GM12878 (cell line): Measurements from ENCODE around the gene MRPS9. TPM values are rescaled to one million over a fixed set of nuclear protein-coding genes. Genes with fewer than 3 reads are reported as not detected.

ENCODE experiments used
- ATAC-seq: fragments of 200-7000 bp; cut with Tn5 transposase; 3 replicates; pipeline ENCODE4 v1.9.1; 2020; ENCODE audit warnings: mild to moderate bottlenecking, moderate library complexity
- BruUV-seq: library from RNA; stranded (reverse); fragments of 400-500 nt; replicated peaks from 2 replicates; lab custom pipeline; 2021; lab: Mats Ljungman, UMichigan
- CTCF ChIA-PET: fragments of 300-600 bp; sonication (Branson Sonifier 250); formaldehyde crosslinking; extraction: SDS; loops from one replicate; lab custom pipeline; 2021; ENCODE audit warnings: inconsistent platforms; lab: Yijun Ruan, JAX
- POLR2A ChIA-PET: fragments of 350-600 bp; formaldehyde crosslinking; extraction: SDS; loops from one replicate; lab custom pipeline; 2021; ENCODE audit warnings: inconsistent platforms; lab: Charles Lee
- RAD21 ChIA-PET: fragments of 300-600 bp; sonication (Branson Sonifier 250); formaldehyde crosslinking; loops from one replicate; lab custom pipeline; 2023; ENCODE audit warnings: antibody characterized with exemption; ENCODE audit not compliant: unreplicated experiment; lab: Charles Lee
- SMC1A ChIA-PET: fragments of 300-600 bp; sonication (Branson Sonifier 250); formaldehyde crosslinking; loops from one replicate; lab custom pipeline; 2023; ENCODE audit not compliant: unreplicated experiment, uncharacterized antibody; lab: Charles Lee
- DNase-seq: peaks from one replicate; pipeline ENCODE4 v3.0.0-alpha.2; 2011; ENCODE audit warnings: low read depth, low spot score
- FAIRE-seq: peaks from 3 replicates; lab custom pipeline; 2011; peaks lifted over from hg19 to GRCh38; lab: Jason Lieb, UNC
- H2AFZ ChIP-seq: 2 replicates; pipeline ENCODE4 v1.6.0; 2011; ENCODE audit warnings: low read depth, low read length, control low read depth; ENCODE audit not compliant: control insufficient read depth
- H3K27ac ChIP-seq: 2 replicates; pipeline ENCODE4 v1.5.1; 2011; ENCODE audit warnings: control low read depth; ENCODE audit not compliant: control insufficient read depth, insufficient read depth
- H3K27me3 ChIP-seq, 2 experiments: replicated peaks in 1 of 2; 2 replicates each; pipeline versions ENCODE4 v1.6.0 to v1.6.1; 2011; ENCODE audit warnings: low read length in 1 of 2; ENCODE audit not compliant: control insufficient read depth in 2 of 2, insufficient read depth in 2 of 2
- H3K36me3 ChIP-seq, 2 experiments: 2 replicates each; pipeline ENCODE4 v1.5.1; 2011; ENCODE audit warnings: low read length in 1 of 2; ENCODE audit not compliant: control insufficient read depth in 2 of 2, insufficient read depth in 2 of 2
- H3K4me1 ChIP-seq: 2 replicates; pipeline ENCODE4 v1.6.1; 2011; ENCODE audit warnings: mild to moderate bottlenecking, low read length, moderate library complexity, mixed read lengths; ENCODE audit not compliant: control insufficient read depth, insufficient read depth
- H3K4me2 ChIP-seq: 2 replicates; pipeline ENCODE4 v1.6.0; 2011; ENCODE audit warnings: control low read depth; ENCODE audit not compliant: control insufficient read depth, insufficient read depth
- H3K4me3 ChIP-seq: fragments of 200-600 bp; sonication (generic); 2 replicates; pipeline ENCODE4 v1.5.1; 2016
- H3K79me2 ChIP-seq: 2 replicates; pipeline ENCODE4 v1.6.0; 2011; ENCODE audit warnings: low read length; ENCODE audit not compliant: control insufficient read depth, insufficient read depth
- H3K9ac ChIP-seq: 2 replicates; pipeline ENCODE4 v1.8.0; 2011; ENCODE audit warnings: low read length, control low read depth, mixed read lengths; ENCODE audit not compliant: control insufficient read depth, insufficient read depth
- H3K9me3 ChIP-seq: replicated peaks from 3 replicates; pipeline ENCODE4 v1.5.1; 2011; ENCODE audit warnings: mild to moderate bottlenecking, low read length; ENCODE audit not compliant: control insufficient read depth, insufficient read depth
- H4K20me1 ChIP-seq: 2 replicates; pipeline ENCODE4 v1.6.0; 2011; ENCODE audit not compliant: control insufficient read depth, insufficient read depth
- ESRRA ChIP-seq: IDR thresholded peaks from 2 replicates; pipeline ENCODE4 v1.6.1; 2012; ENCODE audit warnings: mild to moderate bottlenecking, low read length, improper control_type of control experiment
- EZH2 ChIP-seq: IDR thresholded peaks from 2 replicates; pipeline ENCODE4 v1.6.1; 2012; ENCODE audit warnings: low read depth, mild to moderate bottlenecking, control low read depth, inconsistent platforms, low read length, borderline replicate concordance; ENCODE audit not compliant: control insufficient read depth
- PML ChIP-seq: IDR thresholded peaks from 2 replicates; pipeline ENCODE4 v1.6.1; 2012; ENCODE audit warnings: low read length, inconsistent platforms
- POLR2AphosphoS2 ChIP-seq: IDR thresholded peaks from 2 replicates; pipeline ENCODE4 v1.6.1; 2011; ENCODE audit warnings: low read depth, mild to moderate bottlenecking, low read length, improper control_type of control experiment, moderate library complexity
- RCOR1 ChIP-seq: conservative IDR thresholded peaks from 2 replicates; pipeline ENCODE4 v1.6.1; 2012; ENCODE audit warnings: low read depth, low read length, improper control_type of control experiment
- SRF ChIP-seq, 2 experiments: IDR thresholded peaks; 2 replicates each; pipeline ENCODE4 v1.6.1; 2011; ENCODE audit warnings: low read depth in 2 of 2, low read length in 2 of 2, mild to moderate bottlenecking in 1 of 2, moderate library complexity in 1 of 2
- ZNF384 ChIP-seq: IDR thresholded peaks from 2 replicates; pipeline ENCODE4 v1.6.1; 2012; ENCODE audit warnings: low read depth, mild to moderate bottlenecking, low read length, improper control_type of control experiment, borderline replicate concordance
- WGBS: methylation state at CpG from one replicate; pipeline ENCODE4 v1.1.6; 2016; ENCODE audit warnings: low lambda C conversion rate; ENCODE audit not compliant: insufficient replicate concordance, insufficient coverage; ENCODE audit errors: missing lambda C conversion rate; 5-methylcytosine and 5-hydroxymethylcytosine counted together
- in situ Hi-C: fragments of 300-500 bp; cut with MboI; formaldehyde crosslinking; loops from 9 replicates; pipeline ENCODE4 v1.14.3; 2018; ENCODE audit warnings: mixed read lengths
- intact Hi-C: fragments of 100-400 bp; cut with micrococcal nuclease; formaldehyde crosslinking; loops from one replicate; pipeline ENCODE4 v1.14.2; 2022; ENCODE audit not compliant: unreplicated experiment
- polyA plus RNA-seq, 11 experiments: library from polyadenylated mRNA; depleted of rRNA in 4 of 11; unstranded in 6 of 11; stranded (reverse) in 5 of 11; fragments of >200 nt; fragmentation: Nextera tagmentation in 4 of 11; fragmentation: Illumina TruSeq in 1 of 11; extraction: Ambion mirVana in 4 of 11; extraction: Trizol in 1 of 11; gene quantifications; 1 replicate in 1 of 11; 2 replicates in 10 of 11; pipeline versions ENCODE4 v1.2.1 to v1.2.3, GENCODE V29; 2011 to 2016; ENCODE audit warnings: inconsistent platforms in 2 of 11, missing spikeins in 2 of 11, low read depth in 1 of 11
- total RNA-seq, 4 experiments: library from RNA; depleted of rRNA in 3 of 4; stranded (reverse); fragments of >200 nt in 3 of 4; fragmentation: Illumina TruSeq in 1 of 4; extraction: Trizol in 1 of 4; gene quantifications; 2 replicates each; pipeline versions ENCODE4 v1.2.1 to v1.2.3, GENCODE V29; 2013 to 2021
- TF ChIP-seq, protein P1 (sequence below): fragments of 450-650 bp; IDR thresholded peaks from 2 replicates; pipeline ENCODE4 v1.6.1; 2017; ENCODE audit warnings: mild to moderate bottlenecking
- TF ChIP-seq, protein P2 (sequence below): IDR thresholded peaks from 2 replicates; pipeline ENCODE4 v1.6.1; 2011; ENCODE audit warnings: borderline replicate concordance, low read depth, mild to moderate bottlenecking, moderate library complexity, low read length; ENCODE audit not compliant: insufficient read depth, poor library complexity, severe bottlenecking
- TF ChIP-seq, protein P3 (sequence below): IDR thresholded peaks from 2 replicates; pipeline ENCODE4 v1.6.1; 2012; ENCODE audit warnings: mild to moderate bottlenecking, low read depth, low read length
- TF ChIP-seq, protein P4 (sequence below): fragments of 450-650 bp; IDR thresholded peaks from 2 replicates; pipeline ENCODE4 v1.6.1; 2016; ENCODE audit warnings: mild to moderate bottlenecking

MRPS9 gene
- total and polyA plus RNA-seq, 10 of the 15 experiments (the other 5 are each of a cell fraction or from before 2014, with no cell fraction given), result 39.1 to 111 (median 63.4) TPM

DNA sequence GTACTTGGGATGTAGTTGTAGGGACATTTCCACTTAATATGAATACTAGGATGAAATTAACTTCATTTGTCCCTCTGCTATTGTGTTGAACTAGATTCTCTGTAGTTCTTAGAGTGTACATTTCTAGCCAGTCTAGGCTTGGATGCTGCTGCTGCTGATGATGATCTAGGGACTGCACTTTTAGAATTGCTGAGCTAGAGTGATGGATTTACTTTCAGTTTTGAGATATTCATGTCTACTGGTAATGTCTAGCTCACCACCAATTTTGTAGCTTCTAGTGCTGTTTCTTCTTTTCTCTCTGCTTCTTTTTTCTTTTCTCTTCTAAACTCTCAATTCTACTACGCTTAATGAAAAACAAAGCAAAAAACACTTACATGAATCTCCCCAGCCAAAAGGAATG, 49.4 kb downstream of the MRPS9 start:
- 100% methylated on average over 1 of the region's 1 CpG for WGBS
- intact Hi-C loops, result no loop called here
- ChIA-PET RAD21 (no interaction called here), CTCF (no interaction called here), SMC1A (interaction anchor here (0.7 to 1.1 kb wide), 3 partner anchors 13 to 111 kb away, joined by 3 to 4 read pairs (median 3); no protein-coding TSS in a partner anchor), POLR2A (no interaction called here)
- H4K20me1 ChIP-seq, result no peaks in the 10 kb centered on the region
- H3K79me2 ChIP-seq, result no peaks in the 10 kb centered on the region
- FAIRE-seq, result peak; percentile 66
- H2AFZ ChIP-seq, result no peak overlapping the region
- H3K9me3 ChIP-seq, result no peaks in the 10 kb centered on the region
- H3K4me2 ChIP-seq, result no peak overlapping the region
- TF ChIP-seq, protein P1, sequence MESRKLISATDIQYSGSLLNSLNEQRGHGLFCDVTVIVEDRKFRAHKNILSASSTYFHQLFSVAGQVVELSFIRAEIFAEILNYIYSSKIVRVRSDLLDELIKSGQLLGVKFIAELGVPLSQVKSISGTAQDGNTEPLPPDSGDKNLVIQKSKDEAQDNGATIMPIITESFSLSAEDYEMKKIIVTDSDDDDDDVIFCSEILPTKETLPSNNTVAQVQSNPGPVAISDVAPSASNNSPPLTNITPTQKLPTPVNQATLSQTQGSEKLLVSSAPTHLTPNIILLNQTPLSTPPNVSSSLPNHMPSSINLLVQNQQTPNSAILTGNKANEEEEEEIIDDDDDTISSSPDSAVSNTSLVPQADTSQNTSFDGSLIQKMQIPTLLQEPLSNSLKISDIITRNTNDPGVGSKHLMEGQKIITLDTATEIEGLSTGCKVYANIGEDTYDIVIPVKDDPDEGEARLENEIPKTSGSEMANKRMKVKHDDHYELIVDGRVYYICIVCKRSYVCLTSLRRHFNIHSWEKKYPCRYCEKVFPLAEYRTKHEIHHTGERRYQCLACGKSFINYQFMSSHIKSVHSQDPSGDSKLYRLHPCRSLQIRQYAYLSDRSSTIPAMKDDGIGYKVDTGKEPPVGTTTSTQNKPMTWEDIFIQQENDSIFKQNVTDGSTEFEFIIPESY, result no peak
- TF ChIP-seq RCOR1 (no peak), POLR2AphosphoS2 (no peak), PML (no peak), EZH2 (no peak), SRF (IDR thresholded peaks at IDR 0.05; ENCODE audit: low read depth in 2 of 2, low read length in 2 of 2) (peak in 1 of 2 experiments; percentile 77; a peak in 1 of 4 replicates), ESRRA (no peak), ZNF384 (no peak)
- TF ChIP-seq, protein P2, sequence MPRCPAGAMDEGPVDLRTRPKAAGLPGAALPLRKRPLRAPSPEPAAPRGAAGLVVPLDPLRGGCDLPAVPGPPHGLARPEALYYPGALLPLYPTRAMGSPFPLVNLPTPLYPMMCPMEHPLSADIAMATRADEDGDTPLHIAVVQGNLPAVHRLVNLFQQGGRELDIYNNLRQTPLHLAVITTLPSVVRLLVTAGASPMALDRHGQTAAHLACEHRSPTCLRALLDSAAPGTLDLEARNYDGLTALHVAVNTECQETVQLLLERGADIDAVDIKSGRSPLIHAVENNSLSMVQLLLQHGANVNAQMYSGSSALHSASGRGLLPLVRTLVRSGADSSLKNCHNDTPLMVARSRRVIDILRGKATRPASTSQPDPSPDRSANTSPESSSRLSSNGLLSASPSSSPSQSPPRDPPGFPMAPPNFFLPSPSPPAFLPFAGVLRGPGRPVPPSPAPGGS, result no peak
- TF ChIP-seq, protein P3, sequence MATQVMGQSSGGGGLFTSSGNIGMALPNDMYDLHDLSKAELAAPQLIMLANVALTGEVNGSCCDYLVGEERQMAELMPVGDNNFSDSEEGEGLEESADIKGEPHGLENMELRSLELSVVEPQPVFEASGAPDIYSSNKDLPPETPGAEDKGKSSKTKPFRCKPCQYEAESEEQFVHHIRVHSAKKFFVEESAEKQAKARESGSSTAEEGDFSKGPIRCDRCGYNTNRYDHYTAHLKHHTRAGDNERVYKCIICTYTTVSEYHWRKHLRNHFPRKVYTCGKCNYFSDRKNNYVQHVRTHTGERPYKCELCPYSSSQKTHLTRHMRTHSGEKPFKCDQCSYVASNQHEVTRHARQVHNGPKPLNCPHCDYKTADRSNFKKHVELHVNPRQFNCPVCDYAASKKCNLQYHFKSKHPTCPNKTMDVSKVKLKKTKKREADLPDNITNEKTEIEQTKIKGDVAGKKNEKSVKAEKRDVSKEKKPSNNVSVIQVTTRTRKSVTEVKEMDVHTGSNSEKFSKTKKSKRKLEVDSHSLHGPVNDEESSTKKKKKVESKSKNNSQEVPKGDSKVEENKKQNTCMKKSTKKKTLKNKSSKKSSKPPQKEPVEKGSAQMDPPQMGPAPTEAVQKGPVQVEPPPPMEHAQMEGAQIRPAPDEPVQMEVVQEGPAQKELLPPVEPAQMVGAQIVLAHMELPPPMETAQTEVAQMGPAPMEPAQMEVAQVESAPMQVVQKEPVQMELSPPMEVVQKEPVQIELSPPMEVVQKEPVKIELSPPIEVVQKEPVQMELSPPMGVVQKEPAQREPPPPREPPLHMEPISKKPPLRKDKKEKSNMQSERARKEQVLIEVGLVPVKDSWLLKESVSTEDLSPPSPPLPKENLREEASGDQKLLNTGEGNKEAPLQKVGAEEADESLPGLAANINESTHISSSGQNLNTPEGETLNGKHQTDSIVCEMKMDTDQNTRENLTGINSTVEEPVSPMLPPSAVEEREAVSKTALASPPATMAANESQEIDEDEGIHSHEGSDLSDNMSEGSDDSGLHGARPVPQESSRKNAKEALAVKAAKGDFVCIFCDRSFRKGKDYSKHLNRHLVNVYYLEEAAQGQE, result no peak
- TF ChIP-seq, protein P4, sequence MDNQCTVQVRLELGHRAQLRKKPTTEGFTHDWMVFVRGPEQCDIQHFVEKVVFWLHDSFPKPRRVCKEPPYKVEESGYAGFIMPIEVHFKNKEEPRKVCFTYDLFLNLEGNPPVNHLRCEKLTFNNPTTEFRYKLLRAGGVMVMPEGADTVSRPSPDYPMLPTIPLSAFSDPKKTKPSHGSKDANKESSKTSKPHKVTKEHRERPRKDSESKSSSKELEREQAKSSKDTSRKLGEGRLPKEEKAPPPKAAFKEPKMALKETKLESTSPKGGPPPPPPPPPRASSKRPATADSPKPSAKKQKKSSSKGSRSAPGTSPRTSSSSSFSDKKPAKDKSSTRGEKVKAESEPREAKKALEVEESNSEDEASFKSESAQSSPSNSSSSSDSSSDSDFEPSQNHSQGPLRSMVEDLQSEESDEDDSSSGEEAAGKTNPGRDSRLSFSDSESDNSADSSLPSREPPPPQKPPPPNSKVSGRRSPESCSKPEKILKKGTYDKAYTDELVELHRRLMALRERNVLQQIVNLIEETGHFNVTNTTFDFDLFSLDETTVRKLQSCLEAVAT, result peak; percentile 96
- TF ChIP-seq, all 136 proteins: peak for 2
- no peak overlapping the region for H3K9ac ChIP-seq
- in situ Hi-C loops, result no loop called here
- no peak for DNase-seq
- peak; percentile 59; the same call in 2 of the 3 replicates for ATAC-seq
- no TSS peak for BruUV-seq
- no peak overlapping the region for H3K4me3 ChIP-seq
- H3K27ac ChIP-seq, result no peak overlapping the region
- no peaks in the 10 kb centered on the region for H3K4me1 ChIP-seq
- H3K36me3 ChIP-seq, result peaks cover 0 to 8% of the 10 kb centered on the region in 2 experiments; a peak in 2 of 4 replicates
- no peaks in the 10 kb centered on the region for H3K27me3 ChIP-seq
